ENCODE data around the gene ASTE1. TPM values are rescaled to one million over a fixed set of nuclear protein-coding genes. Genes with fewer than 3 reads are reported as not detected.

The ASTE1 gene
- total and polyA plus RNA-seq, 10 of the 15 experiments (the other 5 are each of a cell fraction or from before 2014, with no cell fraction given), result 5.1 to 12.0 (median 8.2) TPM

GRCh38 chr3:131026321-131027151, at the start of gene ASTE1, which contains the start of gene NEK11 (continued):
- TF ChIP-seq POU2F2 (IDR thresholded peaks at IDR 0.05; ENCODE audit: borderline replicate concordance, low read depth, low read length) (no peak), SREBF1 (IDR thresholded peaks at IDR 0.05; ENCODE audit: low read length) (no peak), PML (IDR thresholded peaks at IDR 0.05; ENCODE audit: low read length) (peak; percentile 86; the same call in 1 of the 2 replicates), MYC (IDR thresholded peaks at IDR 0.05; ENCODE audit: insufficient read depth, insufficient read length, insufficient replicate concordance, low read length, severe bottlenecking) (no peak), SUPT20H (IDR thresholded peaks at IDR 0.05; ENCODE audit: borderline replicate concordance, control insufficient read depth, low read depth, low read length) (no peak), LARP7 (IDR thresholded peaks at IDR 0.05) (no peak), ZZZ3 (IDR thresholded peaks at IDR 0.05; ENCODE audit: control insufficient read depth, insufficient read length, low read depth) (no peak), ETV6 (conservative IDR thresholded peaks at IDR 0.05 in 1 of 2, IDR thresholded peaks at IDR 0.05 in 1 of 2; ENCODE audit: borderline replicate concordance in 1 of 2, low read depth in 1 of 2) (no peak), TAF1 (IDR thresholded peaks at IDR 0.05; ENCODE audit: borderline replicate concordance, low read depth, low read length) (peak; percentile 82; the same call in 1 of the 2 replicates), NR2F1 (conservative IDR thresholded peaks at IDR 0.05) (no peak), FOS (IDR thresholded peaks at IDR 0.05; ENCODE audit: borderline replicate concordance, extremely low read depth, insufficient read length) (no peak)
- TF ChIP-seq, protein P1, sequence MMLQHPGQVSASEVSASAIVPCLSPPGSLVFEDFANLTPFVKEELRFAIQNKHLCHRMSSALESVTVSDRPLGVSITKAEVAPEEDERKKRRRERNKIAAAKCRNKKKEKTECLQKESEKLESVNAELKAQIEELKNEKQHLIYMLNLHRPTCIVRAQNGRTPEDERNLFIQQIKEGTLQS (IDR thresholded peaks at IDR 0.05; ENCODE audit: borderline replicate concordance, extremely low read depth, low read depth, low read length), result no peak
- TF ChIP-seq, protein P2, sequence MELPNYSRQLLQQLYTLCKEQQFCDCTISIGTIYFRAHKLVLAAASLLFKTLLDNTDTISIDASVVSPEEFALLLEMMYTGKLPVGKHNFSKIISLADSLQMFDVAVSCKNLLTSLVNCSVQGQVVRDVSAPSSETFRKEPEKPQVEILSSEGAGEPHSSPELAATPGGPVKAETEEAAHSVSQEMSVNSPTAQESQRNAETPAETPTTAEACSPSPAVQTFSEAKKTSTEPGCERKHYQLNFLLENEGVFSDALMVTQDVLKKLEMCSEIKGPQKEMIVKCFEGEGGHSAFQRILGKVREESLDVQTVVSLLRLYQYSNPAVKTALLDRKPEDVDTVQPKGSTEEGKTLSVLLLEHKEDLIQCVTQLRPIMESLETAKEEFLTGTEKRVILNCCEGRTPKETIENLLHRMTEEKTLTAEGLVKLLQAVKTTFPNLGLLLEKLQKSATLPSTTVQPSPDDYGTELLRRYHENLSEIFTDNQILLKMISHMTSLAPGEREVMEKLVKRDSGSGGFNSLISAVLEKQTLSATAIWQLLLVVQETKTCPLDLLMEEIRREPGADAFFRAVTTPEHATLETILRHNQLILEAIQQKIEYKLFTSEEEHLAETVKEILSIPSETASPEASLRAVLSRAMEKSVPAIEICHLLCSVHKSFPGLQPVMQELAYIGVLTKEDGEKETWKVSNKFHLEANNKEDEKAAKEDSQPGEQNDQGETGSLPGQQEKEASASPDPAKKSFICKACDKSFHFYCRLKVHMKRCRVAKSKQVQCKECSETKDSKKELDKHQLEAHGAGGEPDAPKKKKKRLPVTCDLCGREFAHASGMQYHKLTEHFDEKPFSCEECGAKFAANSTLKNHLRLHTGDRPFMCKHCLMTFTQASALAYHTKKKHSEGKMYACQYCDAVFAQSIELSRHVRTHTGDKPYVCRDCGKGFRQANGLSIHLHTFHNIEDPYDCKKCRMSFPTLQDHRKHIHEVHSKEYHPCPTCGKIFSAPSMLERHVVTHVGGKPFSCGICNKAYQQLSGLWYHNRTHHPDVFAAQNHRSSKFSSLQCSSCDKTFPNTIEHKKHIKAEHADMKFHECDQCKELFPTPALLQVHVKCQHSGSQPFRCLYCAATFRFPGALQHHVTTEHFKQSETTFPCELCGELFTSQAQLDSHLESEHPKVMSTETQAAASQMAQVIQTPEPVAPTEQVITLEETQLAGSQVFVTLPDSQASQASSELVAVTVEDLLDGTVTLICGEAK (IDR thresholded peaks at IDR 0.05; ENCODE audit: borderline replicate concordance), result peak; percentile 52; the same call in 1 of the 2 replicates
- TF ChIP-seq, protein P3, sequence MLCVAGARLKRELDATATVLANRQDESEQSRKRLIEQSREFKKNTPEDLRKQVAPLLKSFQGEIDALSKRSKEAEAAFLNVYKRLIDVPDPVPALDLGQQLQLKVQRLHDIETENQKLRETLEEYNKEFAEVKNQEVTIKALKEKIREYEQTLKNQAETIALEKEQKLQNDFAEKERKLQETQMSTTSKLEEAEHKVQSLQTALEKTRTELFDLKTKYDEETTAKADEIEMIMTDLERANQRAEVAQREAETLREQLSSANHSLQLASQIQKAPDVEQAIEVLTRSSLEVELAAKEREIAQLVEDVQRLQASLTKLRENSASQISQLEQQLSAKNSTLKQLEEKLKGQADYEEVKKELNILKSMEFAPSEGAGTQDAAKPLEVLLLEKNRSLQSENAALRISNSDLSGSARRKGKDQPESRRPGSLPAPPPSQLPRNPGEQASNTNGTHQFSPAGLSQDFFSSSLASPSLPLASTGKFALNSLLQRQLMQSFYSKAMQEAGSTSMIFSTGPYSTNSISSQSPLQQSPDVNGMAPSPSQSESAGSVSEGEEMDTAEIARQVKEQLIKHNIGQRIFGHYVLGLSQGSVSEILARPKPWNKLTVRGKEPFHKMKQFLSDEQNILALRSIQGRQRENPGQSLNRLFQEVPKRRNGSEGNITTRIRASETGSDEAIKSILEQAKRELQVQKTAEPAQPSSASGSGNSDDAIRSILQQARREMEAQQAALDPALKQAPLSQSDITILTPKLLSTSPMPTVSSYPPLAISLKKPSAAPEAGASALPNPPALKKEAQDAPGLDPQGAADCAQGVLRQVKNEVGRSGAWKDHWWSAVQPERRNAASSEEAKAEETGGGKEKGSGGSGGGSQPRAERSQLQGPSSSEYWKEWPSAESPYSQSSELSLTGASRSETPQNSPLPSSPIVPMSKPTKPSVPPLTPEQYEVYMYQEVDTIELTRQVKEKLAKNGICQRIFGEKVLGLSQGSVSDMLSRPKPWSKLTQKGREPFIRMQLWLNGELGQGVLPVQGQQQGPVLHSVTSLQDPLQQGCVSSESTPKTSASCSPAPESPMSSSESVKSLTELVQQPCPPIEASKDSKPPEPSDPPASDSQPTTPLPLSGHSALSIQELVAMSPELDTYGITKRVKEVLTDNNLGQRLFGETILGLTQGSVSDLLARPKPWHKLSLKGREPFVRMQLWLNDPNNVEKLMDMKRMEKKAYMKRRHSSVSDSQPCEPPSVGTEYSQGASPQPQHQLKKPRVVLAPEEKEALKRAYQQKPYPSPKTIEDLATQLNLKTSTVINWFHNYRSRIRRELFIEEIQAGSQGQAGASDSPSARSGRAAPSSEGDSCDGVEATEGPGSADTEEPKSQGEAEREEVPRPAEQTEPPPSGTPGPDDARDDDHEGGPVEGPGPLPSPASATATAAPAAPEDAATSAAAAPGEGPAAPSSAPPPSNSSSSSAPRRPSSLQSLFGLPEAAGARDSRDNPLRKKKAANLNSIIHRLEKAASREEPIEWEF (IDR thresholded peaks at IDR 0.05; ENCODE audit: insufficient replicate concordance, low read depth, low read length), result no peak

All from GM12878 (cell line).